HepG2 (cell line): ENCODE measurements around the gene MACROD2. TPM values are rescaled to one million over a fixed set of nuclear protein-coding genes. Genes with fewer than 3 reads are reported as not detected.

ENCODE experiments used
- ATAC-seq: fragments of 200-7000 bp; cut with Tn5 transposase; 3 replicates; pipeline ENCODE4 v1.9.1; 2020; ENCODE audit warnings: mild to moderate bottlenecking, moderate library complexity
- BruUV-seq: library from RNA; stranded (reverse); fragments of 400-500 nt; replicated peaks from 2 replicates; lab custom pipeline; 2021; lab: Mats Ljungman, UMichigan
- CTCF ChIA-PET: fragments of 300-600 bp; formaldehyde crosslinking; extraction: SDS; loops from one replicate; lab custom pipeline; 2021; ENCODE audit warnings: low total read pairs, inconsistent platforms, low intra/inter-chr PET ratio; lab: Yijun Ruan, JAX
- POLR2A ChIA-PET: fragments of 350-600 bp; sonication (Branson Sonifier 250); formaldehyde crosslinking; loops from one replicate; lab custom pipeline; 2020; ENCODE audit warnings: antibody characterized with exemption, inconsistent platforms; lab: Yijun Ruan, JAX
- DNase-seq: peaks from one replicate; pipeline ENCODE4 v3.0.0-alpha.2; 2015; ENCODE audit warnings: low spot score
- FAIRE-seq: peaks from 3 replicates; lab custom pipeline; 2011; peaks lifted over from hg19 to GRCh38; lab: Jason Lieb, UNC
- H2AFZ ChIP-seq: one replicate; pipeline ENCODE4 v1.6.1; 2011; ENCODE audit warnings: low read length, inconsistent platforms
- H3K27ac ChIP-seq: fragments of 300-600 bp; 3 replicates; pipeline ENCODE4 v1.8.0; 2011; ENCODE audit warnings: mixed run types, mild to moderate bottlenecking, mixed read lengths, low read length, inconsistent platforms; ENCODE audit not compliant: insufficient read depth; ENCODE audit errors: extremely low read length
- H3K27me3 ChIP-seq, 2 experiments: fragments of 200-600 bp in 1 of 2; 2 replicates in 1 of 2; 3 replicates in 1 of 2; pipeline versions ENCODE4 v1.6.0 to v1.8.0; 2011; ENCODE audit warnings: low read length in 2 of 2, mild to moderate bottlenecking in 2 of 2, moderate library complexity in 2 of 2, inconsistent platforms in 1 of 2; ENCODE audit not compliant: insufficient read depth in 2 of 2, control insufficient read depth in 1 of 2
- H3K36me3 ChIP-seq, 2 experiments: fragments of 200-600 bp in 1 of 2; replicated peaks in 1 of 2; 2 replicates in 1 of 2; 3 replicates in 1 of 2; pipeline versions ENCODE4 v1.5.1 to v1.8.0; 2011; ENCODE audit warnings: low read length in 2 of 2, inconsistent platforms in 1 of 2; ENCODE audit not compliant: insufficient read depth in 2 of 2, control insufficient read depth in 1 of 2
- H3K4me1 ChIP-seq: 2 replicates; pipeline ENCODE4 v1.5.1; 2012; ENCODE audit warnings: low read length, inconsistent platforms; ENCODE audit not compliant: insufficient read depth
- H3K4me2 ChIP-seq: 2 replicates; pipeline ENCODE4 v1.6.0; 2011; ENCODE audit warnings: low read depth, low read length, inconsistent platforms
- H3K4me3 ChIP-seq, 3 experiments: fragments of 200-600 bp in 1 of 3; sonication (generic), shearing (Covaris generic) in 1 of 3; replicated peaks in 1 of 3; 2 replicates each; pipeline ENCODE4 v1.5.1; 2011 to 2016; ENCODE audit warnings: low read length in 3 of 3, inconsistent platforms in 2 of 3, low read depth in 2 of 3, mild to moderate bottlenecking in 2 of 3, control low read depth in 1 of 3, mixed read lengths in 1 of 3; ENCODE audit not compliant: insufficient read depth in 1 of 3
- H3K79me2 ChIP-seq: one replicate; pipeline ENCODE4 v1.6.1; 2011; ENCODE audit warnings: low read length, inconsistent platforms; ENCODE audit not compliant: insufficient read depth
- H3K9ac ChIP-seq: 2 replicates; pipeline ENCODE4 v1.6.0; 2011; ENCODE audit warnings: mild to moderate bottlenecking, low read depth, low read length, inconsistent platforms; ENCODE audit not compliant: insufficient read depth
- H3K9me3 ChIP-seq: 2 replicates; pipeline ENCODE4 v1.5.1; 2012; ENCODE audit warnings: mild to moderate bottlenecking, low read length
- H4K20me1 ChIP-seq: 2 replicates; pipeline ENCODE4 v1.6.0; 2011; ENCODE audit warnings: inconsistent platforms, mild to moderate bottlenecking, low read length, moderate library complexity; ENCODE audit not compliant: insufficient read depth
- CHD2 ChIP-seq: IDR thresholded peaks from 2 replicates; pipeline ENCODE4 v1.6.1; 2011; ENCODE audit warnings: low read depth, low read length, improper control_type of control experiment
- ESRRA ChIP-seq: sonication (generic); formaldehyde crosslinking; IDR thresholded peaks from 2 replicates; pipeline ENCODE4 v1.5.1; 2020; ENCODE audit warnings: mild to moderate bottlenecking, low read depth, missing genetic modification reagents
- FOXP1 ChIP-seq, 2 experiments: fragments of 450-650 bp in 1 of 2; IDR thresholded peaks; 2 replicates each; pipeline ENCODE4 v1.6.1; 2017 to 2018; ENCODE audit warnings: antibody characterized with exemption in 1 of 2
- GATA4 ChIP-seq: sonication (generic); IDR thresholded peaks from 2 replicates; pipeline ENCODE4 v1.6.1; 2016; ENCODE audit warnings: antibody characterized with exemption, low read depth, borderline replicate concordance
- HOXA9 ChIP-seq: sonication (generic); formaldehyde crosslinking; IDR thresholded peaks from 2 replicates; pipeline ENCODE4 v1.8.1; 2022; ENCODE audit warnings: missing genetic modification reagents, mild to moderate bottlenecking, moderate library complexity, borderline replicate concordance
- JUND ChIP-seq: sonication (generic); formaldehyde crosslinking; IDR thresholded peaks from 2 replicates; pipeline ENCODE4 v1.8.0; 2022; ENCODE audit warnings: mild to moderate bottlenecking, missing genetic modification reagents
- KLF16 ChIP-seq, 2 experiments: sonication (generic) in 1 of 2; formaldehyde crosslinking in 1 of 2; IDR thresholded peaks; 2 replicates each; pipeline versions ENCODE4 v1.6.1 to v1.8.0; 2016 to 2023; ENCODE audit warnings: missing genetic modification reagents in 2 of 2, missing compliant biosample characterization in 1 of 2
- LCORL ChIP-seq, 2 experiments: fragments of 450-650 bp in 1 of 2; sonication (generic) in 1 of 2; formaldehyde crosslinking in 1 of 2; IDR thresholded peaks; 2 replicates each; pipeline versions ENCODE4 v1.5.0 to v1.6.1; 2017 to 2020; ENCODE audit warnings: antibody characterized with exemption in 1 of 2, missing genetic modification reagents in 1 of 2
- MEIS1 ChIP-seq: sonication (generic); formaldehyde crosslinking; IDR thresholded peaks from 2 replicates; pipeline ENCODE4 v1.9.0; 2021; ENCODE audit warnings: mild to moderate bottlenecking, missing genetic modification reagents, moderate library complexity, borderline replicate concordance
- PBX3 ChIP-seq: sonication (generic); formaldehyde crosslinking; IDR thresholded peaks from 2 replicates; pipeline ENCODE4 v1.8.1; 2023; ENCODE audit warnings: missing genetic modification reagents, inconsistent platforms, borderline replicate concordance
- PRDM4 ChIP-seq: sonication (generic); formaldehyde crosslinking; IDR thresholded peaks from 2 replicates; pipeline ENCODE4 v1.9.0; 2021; ENCODE audit warnings: missing genetic modification reagents, borderline replicate concordance
- SALL2 ChIP-seq: sonication (generic); formaldehyde crosslinking; IDR thresholded peaks from 2 replicates; pipeline ENCODE4 v1.8.1; 2023; ENCODE audit warnings: mild to moderate bottlenecking, missing genetic modification reagents, inconsistent platforms
- TAF15 ChIP-seq: fragments of 200-400 bp; formaldehyde crosslinking; IDR thresholded peaks from one replicate; pipeline ENCODE4 v1.6.1; 2018; ENCODE audit warnings: mild to moderate bottlenecking, low read depth, low read length; ENCODE audit not compliant: poor library complexity, severe bottlenecking
- TEAD2 ChIP-seq: sonication (generic); formaldehyde crosslinking; IDR thresholded peaks from 2 replicates; pipeline ENCODE4 v1.9.0; 2021; ENCODE audit warnings: missing genetic modification reagents
- ZFP90 ChIP-seq: sonication (generic); formaldehyde crosslinking; IDR thresholded peaks from 2 replicates; pipeline ENCODE4 v1.8.0; 2022; ENCODE audit warnings: missing genetic modification reagents, mild to moderate bottlenecking, inconsistent platforms, borderline replicate concordance
- ZNF136 ChIP-seq: sonication (generic); formaldehyde crosslinking; IDR thresholded peaks from 2 replicates; pipeline ENCODE4 v1.8.1; 2022; ENCODE audit warnings: low read depth, mild to moderate bottlenecking, moderate library complexity, missing genetic modification reagents
- ZNF160 ChIP-seq: sonication (generic); formaldehyde crosslinking; IDR thresholded peaks from 2 replicates; pipeline ENCODE4 v1.8.0; 2022; ENCODE audit warnings: mild to moderate bottlenecking, inconsistent platforms, missing genetic modification reagents
- ZNF382 ChIP-seq: sonication (generic); formaldehyde crosslinking; IDR thresholded peaks from 2 replicates; pipeline ENCODE4 v1.5.0; 2020; ENCODE audit warnings: missing genetic modification reagents, mild to moderate bottlenecking, borderline replicate concordance
- ZNF496 ChIP-seq: sonication (generic); formaldehyde crosslinking; IDR thresholded peaks from 2 replicates; pipeline ENCODE4 v1.8.1; 2023; ENCODE audit warnings: mild to moderate bottlenecking, moderate library complexity, missing genetic modification reagents; ENCODE audit not compliant: insufficient replicate concordance
- ZNF674 ChIP-seq: sonication (generic); formaldehyde crosslinking; IDR thresholded peaks from 2 replicates; pipeline ENCODE4 v1.5.0; 2020; ENCODE audit warnings: low read depth, mild to moderate bottlenecking, missing genetic modification reagents
- ZNF75D ChIP-seq: sonication (generic); formaldehyde crosslinking; IDR thresholded peaks from 2 replicates; pipeline ENCODE4 v1.8.1; 2023; ENCODE audit warnings: missing genetic modification reagents, mild to moderate bottlenecking, borderline replicate concordance
- ZSCAN20 ChIP-seq: sonication (generic); formaldehyde crosslinking; IDR thresholded peaks from 2 replicates; pipeline ENCODE4 v1.4.0; 2020; ENCODE audit warnings: missing genetic modification reagents, mild to moderate bottlenecking, borderline replicate concordance
- WGBS: methylation state at CpG from one replicate; pipeline ENCODE4 v1.1.6; 2017; ENCODE audit warnings: low lambda C conversion rate; 5-methylcytosine and 5-hydroxymethylcytosine counted together
- in situ Hi-C: cut with HindIII; loops from 2 replicates; pipeline ENCODE4 v1.10.0; 2017; ENCODE audit warnings: low pct_unique_long_range_greater_than_20kb; ENCODE audit not compliant: extremely low pct_ligation_motif_present
- intact Hi-C: fragments of 100-400 bp; cut with micrococcal nuclease; formaldehyde crosslinking; loops from one replicate; pipeline ENCODE4 v1.10.0; 2022; ENCODE audit not compliant: unreplicated experiment
- polyA plus RNA-seq, 8 experiments: library from polyadenylated mRNA; depleted of rRNA in 3 of 8; stranded (reverse) in 7 of 8; unstranded in 1 of 8; fragments of >200 nt; fragmentation: Illumina TruSeq in 4 of 8; extraction: Trizol in 4 of 8; gene quantifications; 2 replicates each; pipeline versions ENCODE4 v1.2.1 to v1.2.3, GENCODE V29; 2011 to 2016; ENCODE audit warnings: low read depth in 4 of 8, missing spikeins in 1 of 8, mixed read lengths in 1 of 8; ENCODE audit not compliant: insufficient read depth in 1 of 8
- total RNA-seq, 5 experiments: library from RNA; depleted of rRNA; stranded (reverse); fragments of >200 nt; fragmentation: Illumina TruSeq; extraction: Trizol; gene quantifications; 2 replicates each; pipeline ENCODE4 v1.2.3, GENCODE V29; 2016; ENCODE audit warnings: low read depth in 1 of 5

The MACROD2 gene
- total and polyA plus RNA-seq, 2 of the 13 experiments (the other 11 are each of a cell fraction or from before 2014, with no cell fraction given) = 0.13 to 0.51 TPM

GRCh38 chr20:14950633-14951032, 955.3 kb downstream of the MACROD2 start (continued):
- no peak for TF ChIP-seq ZNF674 (CRISPR knock-in tag)
- TF ChIP-seq ZNF160 = no peak
- TF ChIP-seq ZNF496 (CRISPR knock-in tag) = no peak
- TF ChIP-seq KLF16 (CRISPR knock-in tag; IDR thresholded peaks at IDR 0.05) = no peak
- no peak for TF ChIP-seq TAF15
- TF ChIP-seq CHD2 = no peak
- no peak for TF ChIP-seq ZSCAN20 (CRISPR knock-in tag)
- TF ChIP-seq LCORL (IDR thresholded peaks at IDR 0.05) = no peak
- no peak for TF ChIP-seq LCORL (CRISPR knock-in tag; IDR thresholded peaks at IDR 0.05)
- no peak for TF ChIP-seq GATA4
- TF ChIP-seq ZNF136 (CRISPR knock-in tag) = no peak
- no peak for TF ChIP-seq JUND (CRISPR knock-in tag)
- no peak for TF ChIP-seq PBX3

GRCh38 chr20:14951105-14951504, 955.8 kb downstream of the MACROD2 start:
- Histone ChIP-seq H3K79me2 (no peaks in the 10 kb centered on the region), H4K20me1 (no peaks in the 10 kb centered on the region), H3K4me3 (no peak overlapping the region), H3K27ac (no peak overlapping the region), H3K9ac (no peak overlapping the region), H3K9me3 (no peaks in the 10 kb centered on the region), H3K4me2 (no peak overlapping the region), H3K36me3 (no peaks in the 10 kb centered on the region), H3K4me1 (peaks cover 17% of the 10 kb centered on the region), H3K27me3 (no peaks in the 10 kb centered on the region), H2AFZ (no peak overlapping the region)
- intact Hi-C loops = no loop called here
- no peak for DNase-seq
- in situ Hi-C loops = no loop called here
- CTCF ChIA-PET = no interaction called here
- no TSS peak for BruUV-seq
- TF ChIP-seq ZFP90 (CRISPR knock-in tag) = no peak
- no peak for TF ChIP-seq FOXP1 (IDR thresholded peaks at IDR 0.05)
- TF ChIP-seq FOXP1 (CRISPR knock-in tag; IDR thresholded peaks at IDR 0.05) = no peak
- no peak for TF ChIP-seq TEAD2
- no peak for TF ChIP-seq PRDM4 (CRISPR knock-in tag)
- TF ChIP-seq HOXA9 = no peak
- TF ChIP-seq SALL2 (CRISPR knock-in tag) = no peak
- TF ChIP-seq ESRRA (CRISPR knock-in tag) = no peak
- no peak for TF ChIP-seq ZNF382 (CRISPR knock-in tag)
- no peak for TF ChIP-seq ZNF75D
- no peak for TF ChIP-seq MEIS1
- WGBS = 58% methylated on average over 1 of the region's 1 CpG
- no peak for ATAC-seq
- FAIRE-seq = no peak
- POLR2A ChIA-PET = interaction anchor here (2.0 kb wide), 1 partner anchor 34 kb away, joined by 11 read pairs; no protein-coding TSS in a partner anchor
